Ascending aorta (tissue), 2 donors: ENCODE data around the gene TSPOAP1. TPM values are rescaled to one million over a fixed set of nuclear protein-coding genes. Genes with fewer than 3 reads are reported as not detected.
A peak's percentile ranks its signal among the peaks of the same experiment; 100 is the strongest.
"Not testable (repeated sequence)": the region's sequence is repeated elsewhere in the genome, so short reads cannot be mapped to it uniquely, and the experiment has no call there.

Source experiments
- DNase-seq, 2 donors: peaks; one replicate each; pipeline ENCODE4 v3.0.0-alpha.2; 2019; ENCODE audit warnings: low spot score in 2 of 2
- H3K27ac ChIP-seq, 2 donors: fragments of 200-600 bp; sonication (generic); one replicate each; pipeline ENCODE4 v1.5.1; 2016 to 2017; ENCODE audit warnings: mild to moderate bottlenecking in 1 of 2
- H3K27me3 ChIP-seq: fragments of 200-600 bp; sonication (generic); one replicate; pipeline ENCODE4 v1.5.1; 2017
- H3K36me3 ChIP-seq, 2 donors: fragments of 200-600 bp; sonication (generic); one replicate each; pipeline ENCODE4 v1.5.1; 2016
- H3K4me1 ChIP-seq, 2 donors: fragments of 200-600 bp; sonication (generic); one replicate each; pipeline ENCODE4 v1.5.1; 2016 to 2017; ENCODE audit warnings: mild to moderate bottlenecking in 1 of 2
- H3K4me3 ChIP-seq, 2 donors: fragments of 200-600 bp; sonication (generic); one replicate each; pipeline ENCODE4 v1.5.1; 2016 to 2017; ENCODE audit warnings: mild to moderate bottlenecking in 1 of 2
- H3K9me3 ChIP-seq, 2 donors: fragments of 200-600 bp; sonication (generic); one replicate each; pipeline ENCODE4 v1.5.1; 2016
- intact Hi-C: fragments of 100-400 bp; cut with DNase I; formaldehyde crosslinking; loops from one replicate; pipeline ENCODE4 v1.15.1; 2023
- total RNA-seq: library from RNA; depleted of rRNA; stranded (reverse); fragments of >200 nt; gene quantifications from one replicate; pipeline ENCODE4 v1.1.0, GENCODE V29; 2016
- TF ChIP-seq, protein P1 (sequence below), 3 experiments: fragments of 200-600 bp in 2 of 3; fragments of 450-650 bp in 1 of 3; sonication (generic) in 2 of 3; IDR thresholded peaks; one replicate each; pipeline ENCODE4 v1.5.1; 2016 to 2019; ENCODE audit warnings: antibody characterized with exemption in 3 of 3, mild to moderate bottlenecking in 1 of 3, moderate library complexity in 1 of 3

The TSPOAP1 gene
- total RNA-seq, 1 donor from 2014 or later = 22.4 TPM

- no peaks in the 10 kb centered on the region for H3K27me3 ChIP-seq
- peaks cover 26 to 33% of the 10 kb centered on the region in 2 donors for H3K36me3 ChIP-seq
- intact Hi-C loops = no loop called here
- no peaks in the 10 kb centered on the region for H3K9me3 ChIP-seq
- H3K4me1 ChIP-seq = no peaks in the 10 kb centered on the region
- H3K4me3 ChIP-seq = no peak overlapping the region
- TF ChIP-seq, protein P1, sequence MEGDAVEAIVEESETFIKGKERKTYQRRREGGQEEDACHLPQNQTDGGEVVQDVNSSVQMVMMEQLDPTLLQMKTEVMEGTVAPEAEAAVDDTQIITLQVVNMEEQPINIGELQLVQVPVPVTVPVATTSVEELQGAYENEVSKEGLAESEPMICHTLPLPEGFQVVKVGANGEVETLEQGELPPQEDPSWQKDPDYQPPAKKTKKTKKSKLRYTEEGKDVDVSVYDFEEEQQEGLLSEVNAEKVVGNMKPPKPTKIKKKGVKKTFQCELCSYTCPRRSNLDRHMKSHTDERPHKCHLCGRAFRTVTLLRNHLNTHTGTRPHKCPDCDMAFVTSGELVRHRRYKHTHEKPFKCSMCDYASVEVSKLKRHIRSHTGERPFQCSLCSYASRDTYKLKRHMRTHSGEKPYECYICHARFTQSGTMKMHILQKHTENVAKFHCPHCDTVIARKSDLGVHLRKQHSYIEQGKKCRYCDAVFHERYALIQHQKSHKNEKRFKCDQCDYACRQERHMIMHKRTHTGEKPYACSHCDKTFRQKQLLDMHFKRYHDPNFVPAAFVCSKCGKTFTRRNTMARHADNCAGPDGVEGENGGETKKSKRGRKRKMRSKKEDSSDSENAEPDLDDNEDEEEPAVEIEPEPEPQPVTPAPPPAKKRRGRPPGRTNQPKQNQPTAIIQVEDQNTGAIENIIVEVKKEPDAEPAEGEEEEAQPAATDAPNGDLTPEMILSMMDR (IDR thresholded peaks at IDR 0.05) = no peak
- DNase-seq = no peak
- H3K27ac ChIP-seq = no peak overlapping the region
These were observed 13.4 kb upstream of the TSPOAP1 start for GRCh38 chr17:58341861-58342475.

- DNase-seq, H3K9me3 ChIP-seq, H3K4me1 ChIP-seq, H3K27me3 ChIP-seq, H3K27ac ChIP-seq, H3K4me3 ChIP-seq, intact Hi-C loops: not testable (repeated sequence)
- peaks cover 19 to 26% of the 10 kb centered on the region in 2 donors for H3K36me3 ChIP-seq
These were observed 12.7 kb upstream of the TSPOAP1 start for GRCh38 chr17:58341136-58341860.

GRCh38 chr17:58340405-58340876, 11.8 kb upstream of the TSPOAP1 start:
- TF ChIP-seq, protein P1 (IDR thresholded peaks at IDR 0.05) = no peak
- Histone ChIP-seq H3K36me3 (peaks cover 11 to 17% of the 10 kb centered on the region in 2 donors), H3K9me3 (no peaks in the 10 kb centered on the region), H3K27ac (peak overlapping the region in 1 of 2 donors; percentile 19), H3K4me1 (peaks cover 0 to 3% of the 10 kb centered on the region in 2 donors), H3K27me3 (no peaks in the 10 kb centered on the region), H3K4me3 (no peak overlapping the region)
- DNase-seq = no peak
- intact Hi-C loops = no loop called here

GRCh38 chr17:58339755-58340404, 11.3 kb upstream of the TSPOAP1 start:
- H3K27ac ChIP-seq = peak overlapping the region; percentile 45 to 54
- peaks cover 8 to 13% of the 10 kb centered on the region in 2 donors for H3K36me3 ChIP-seq
- no peak for DNase-seq
- TF ChIP-seq, protein P1 (IDR thresholded peaks at IDR 0.05) = no peak
- H3K9me3 ChIP-seq = no peaks in the 10 kb centered on the region
- peaks cover 0 to 3% of the 10 kb centered on the region in 2 donors for H3K4me1 ChIP-seq
- no peaks in the 10 kb centered on the region for H3K27me3 ChIP-seq
- H3K4me3 ChIP-seq = peak overlapping the region in 1 of 2 donors; percentile 4
- intact Hi-C loops = no loop called here

- Histone ChIP-seq H3K27ac (peak overlapping the region; percentile 45 to 77), H3K9me3 (no peaks in the 10 kb centered on the region), H3K36me3 (peaks cover 0 to 5% of the 10 kb centered on the region in 2 donors), H3K27me3 (no peaks in the 10 kb centered on the region), H3K4me1 (peaks cover 0 to 3% of the 10 kb centered on the region in 2 donors), H3K4me3 (peak overlapping the region in 1 of 2 donors; percentile 4)
- intact Hi-C loops = no loop called here
- peak in 1 of 2 donors; percentile 39 for DNase-seq
- TF ChIP-seq, protein P1 (IDR thresholded peaks at IDR 0.05) = no peak
These were observed 10.5 kb upstream of the TSPOAP1 start for GRCh38 chr17:58338841-58339754.
